HG03575 (cell line): ENCODE data around the gene DIPK1A.
A peak's percentile ranks its signal among the peaks of the same experiment; 100 is the strongest.

Experiments
- ATAC-seq: cut with Tn5 transposase; IDR thresholded peaks from one replicate; pipeline ENCODE4 v1.9.1; 2021; ENCODE audit not compliant: unreplicated experiment, insufficient number of reproducible peaks, low FRiP score; ENCODE audit errors: extremely low read depth

The DIPK1A gene

GRCh38 chr1:92958203-92958970, 2.9 kb downstream of the DIPK1A start:
- ATAC-seq, result no peak

DNA sequence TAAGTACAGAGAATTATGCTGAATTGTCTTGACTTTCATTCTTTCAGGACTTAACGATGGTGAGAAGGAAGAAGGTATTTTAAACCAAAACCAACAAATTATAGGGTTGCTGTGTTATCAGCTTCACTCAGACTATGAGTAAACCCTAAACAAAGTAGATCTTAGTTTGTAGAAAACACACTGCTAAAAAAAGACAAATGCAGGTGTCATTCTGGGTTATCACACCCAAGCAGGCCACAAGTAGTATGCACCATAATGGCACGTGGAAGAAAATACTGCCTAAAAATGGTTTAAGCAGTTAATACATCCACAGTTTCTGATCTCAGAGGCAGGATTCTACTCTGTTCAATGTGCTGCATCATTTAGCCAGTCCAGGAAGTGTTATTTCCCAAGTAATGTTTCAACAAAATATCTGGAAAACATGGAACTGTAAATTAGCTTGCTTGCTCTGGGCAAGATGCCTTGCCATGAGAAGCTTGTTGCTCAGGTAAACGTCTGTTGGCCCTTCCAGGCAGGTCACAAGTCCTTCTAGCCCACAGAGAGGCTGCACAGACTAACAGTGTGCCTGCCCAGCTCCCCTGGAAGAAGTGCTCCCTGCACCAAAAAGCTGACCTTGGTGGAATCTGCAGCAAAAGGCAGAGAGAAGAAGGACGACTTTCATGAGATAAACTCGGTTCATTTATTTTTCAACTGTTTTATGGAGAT, 4.1 kb downstream of the DIPK1A start:
- no peak for ATAC-seq

DNA sequence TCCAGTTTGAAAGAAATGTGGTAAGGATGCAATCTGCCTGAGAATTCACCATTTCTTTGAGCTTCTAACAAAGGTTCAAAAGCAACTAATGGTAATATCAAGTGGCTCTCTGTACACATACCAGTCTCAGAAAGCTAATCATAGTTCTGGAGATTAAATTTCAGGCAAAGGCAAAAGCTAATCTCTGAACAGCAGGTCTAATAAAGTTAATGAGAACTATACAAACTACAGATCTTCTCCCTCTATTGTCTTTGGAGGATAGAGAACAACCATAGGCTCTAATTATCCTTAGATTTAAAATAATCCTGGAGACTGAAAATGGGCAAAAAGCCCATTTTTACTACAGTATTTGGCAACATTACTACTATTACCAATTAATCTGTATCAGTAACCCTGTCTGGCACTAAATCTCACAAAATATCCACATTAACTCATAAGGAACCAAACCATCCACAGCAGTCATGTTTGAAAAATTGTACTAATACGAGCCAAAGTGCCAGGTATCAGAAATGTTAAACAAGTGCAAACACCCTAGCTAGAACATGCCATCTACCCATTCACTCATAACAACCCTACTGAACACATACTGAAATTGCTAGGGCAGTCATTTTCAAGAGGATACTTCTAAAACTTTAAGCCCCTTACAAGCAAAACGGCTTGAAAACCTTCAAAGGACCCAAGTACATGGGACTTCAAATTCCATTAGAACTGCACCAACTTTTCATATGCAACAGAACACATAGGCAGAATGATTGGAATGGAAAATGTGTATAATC, 4.8 kb downstream of the DIPK1A start:
- ATAC-seq, result no peak

DNA sequence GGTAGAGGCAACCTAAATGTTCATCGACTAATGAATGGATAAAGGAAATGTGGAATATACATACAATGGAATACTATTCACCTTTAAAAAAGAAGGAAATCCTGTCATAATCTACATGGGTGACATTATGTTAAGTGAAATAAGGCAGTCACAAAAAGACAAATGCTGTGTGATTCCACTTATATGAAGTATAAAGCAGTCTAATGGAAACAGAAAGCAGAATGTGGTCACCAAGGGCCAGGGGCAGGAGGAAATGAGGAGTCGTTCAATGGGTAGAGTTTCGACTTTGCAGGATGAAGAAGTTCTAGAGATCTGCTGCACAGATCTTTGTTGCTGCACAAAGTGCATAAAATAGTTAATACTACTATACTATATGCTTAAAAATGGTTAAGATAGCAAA, 7.8 kb downstream of the DIPK1A start:
- peak; percentile 36 for ATAC-seq

GRCh38 chr1:92952714-92953113, 8.5 kb downstream of the DIPK1A start:
- ATAC-seq, result no peak

GRCh38 chr1:92951141-92951582, 10.1 kb downstream of the DIPK1A start:
- ATAC-seq, result no peak

- no peak for ATAC-seq
Measured at GRCh38 chr1:92949937-92950817, 11.1 kb downstream of the DIPK1A start.

GRCh38 chr1:92948071-92948470, 13.2 kb downstream of the DIPK1A start:
- no peak for ATAC-seq

GRCh38 chr1:92945748-92946270, 15.5 kb downstream of the DIPK1A start:
- ATAC-seq, result no peak

DNA sequence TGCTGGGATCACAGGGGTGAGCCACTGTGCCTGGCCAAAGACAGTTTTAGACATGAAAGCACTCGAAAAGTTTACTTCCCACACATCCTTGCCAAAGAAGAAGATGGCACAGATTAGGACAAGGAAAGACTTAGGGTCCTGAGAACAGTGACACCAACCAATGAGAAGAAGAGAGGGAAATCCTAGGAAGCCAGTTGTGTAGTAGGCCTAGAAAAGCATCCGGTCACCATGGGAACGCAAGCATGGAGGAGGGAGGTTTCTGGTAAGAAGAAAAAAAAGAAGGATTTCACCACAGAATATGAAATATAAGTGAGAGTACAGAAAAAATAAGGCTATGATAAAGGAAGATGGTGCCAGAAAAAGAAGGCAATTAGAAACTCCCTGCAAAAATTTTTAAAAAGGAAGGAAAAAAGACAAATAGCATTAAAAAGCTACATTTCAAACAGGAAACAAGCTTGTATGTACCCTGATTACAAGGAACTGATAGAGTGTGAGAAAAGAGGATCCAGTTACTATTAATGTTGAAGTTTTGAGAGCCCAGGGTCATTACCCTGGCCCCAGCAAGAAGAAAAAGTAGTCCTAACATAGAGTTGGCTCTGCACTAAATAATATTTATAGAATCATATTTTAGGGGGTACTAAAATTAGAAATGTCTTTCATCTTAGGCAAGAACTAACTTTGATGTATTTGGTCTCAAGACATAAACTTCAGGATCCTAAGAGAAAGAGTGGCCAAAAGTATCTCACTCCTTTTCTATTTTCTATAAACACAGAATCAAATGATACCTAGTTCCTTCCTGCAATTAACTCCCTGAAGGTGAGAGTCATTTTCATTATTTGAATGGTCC, 16.1 kb downstream of the DIPK1A start:
- ATAC-seq, result no peak

DNA sequence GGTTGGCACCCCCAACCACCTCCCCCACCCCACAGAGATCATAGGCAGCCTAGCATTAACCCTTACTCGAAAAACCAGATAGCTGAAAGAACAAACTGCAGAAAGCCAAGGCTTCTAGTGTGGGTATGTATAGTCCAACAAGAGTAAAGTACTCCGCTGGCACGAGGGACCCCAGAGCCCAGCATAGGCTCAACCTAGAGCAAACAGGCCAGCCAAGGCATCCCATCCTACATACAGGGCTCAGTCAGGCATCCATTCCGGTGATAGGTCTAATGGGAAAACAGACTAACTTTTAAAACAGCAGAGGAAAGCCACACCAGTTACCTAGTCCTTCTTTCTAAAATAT, 17.8 kb downstream of the DIPK1A start:
- no peak for ATAC-seq

GRCh38 chr1:92940541-92940940, 20.7 kb downstream of the DIPK1A start:
- ATAC-seq, result no peak

- no peak for ATAC-seq
Measured at GRCh38 chr1:92937731-92938130, 23.5 kb downstream of the DIPK1A start.

- ATAC-seq, result no peak
Measured at GRCh38 chr1:92936865-92937264, 24.4 kb downstream of the DIPK1A start.

DNA sequence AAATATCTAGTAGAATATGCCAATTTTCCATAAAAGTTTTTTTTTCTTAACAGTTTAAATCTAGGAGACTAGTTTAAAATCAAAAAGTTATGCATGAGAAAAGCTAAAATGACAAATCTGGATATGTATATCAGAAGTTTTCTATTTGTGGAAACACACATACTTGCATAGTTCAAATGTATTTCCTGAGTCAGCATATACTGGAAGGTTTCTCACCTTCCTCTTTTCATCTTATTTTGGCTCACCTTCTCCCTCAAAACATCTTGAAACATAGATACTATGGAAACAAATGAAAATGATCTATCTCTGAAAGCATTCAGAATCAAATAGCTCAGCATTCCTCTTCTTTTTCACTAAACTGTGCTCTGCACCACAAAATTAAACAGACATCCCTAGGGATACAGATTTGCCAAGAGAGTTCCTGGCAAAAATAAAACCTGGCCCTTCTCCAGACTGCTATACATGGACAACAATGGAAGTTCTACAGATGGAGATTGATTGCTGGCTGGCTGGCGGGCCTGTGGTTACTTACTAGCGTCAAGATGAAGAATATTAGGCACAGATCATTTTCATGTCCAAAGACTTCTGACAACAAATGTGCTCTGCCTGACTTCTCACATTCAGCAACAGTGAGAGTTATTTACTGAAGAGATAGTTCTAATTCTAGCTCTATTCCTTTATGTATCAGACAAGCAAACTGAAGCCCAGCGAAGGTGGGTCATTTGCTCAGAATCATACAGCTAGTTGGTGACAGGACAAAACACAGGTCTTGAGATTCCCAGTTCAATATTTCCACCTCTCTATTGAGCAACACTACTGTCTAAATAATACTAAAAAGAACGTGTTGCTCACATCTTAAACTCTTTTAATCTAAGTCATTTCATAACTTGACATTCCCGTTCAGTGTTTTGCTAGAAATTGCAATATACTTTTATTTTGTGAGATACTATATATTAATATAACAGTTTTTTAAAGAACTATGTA, 26.6 kb downstream of the DIPK1A start:
- no peak for ATAC-seq

DNA sequence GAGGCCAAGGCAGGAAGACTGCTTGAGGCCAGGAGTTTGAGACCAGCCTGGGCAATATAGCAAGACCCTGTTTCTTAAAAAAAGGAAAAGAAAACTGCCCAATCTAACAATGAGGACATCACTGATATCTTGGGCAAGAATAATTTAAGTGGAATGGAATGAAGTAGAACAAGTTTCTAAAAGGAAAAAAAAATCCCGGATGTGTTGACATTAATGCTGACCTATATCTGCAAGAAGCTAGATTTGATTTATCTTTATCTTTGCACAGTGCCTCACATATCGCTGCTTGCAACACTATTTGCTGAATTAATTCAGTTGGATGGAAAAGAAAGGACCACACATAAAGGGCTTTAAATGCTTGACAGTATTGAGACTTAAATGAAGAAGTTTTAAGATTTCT, 27.8 kb downstream of the DIPK1A start:
- no peak for ATAC-seq

- ATAC-seq, result no peak
Measured at GRCh38 chr1:92931691-92932090, 29.6 kb downstream of the DIPK1A start.
